Psoas muscle (tissue), 8 donors: ENCODE measurements around the gene UTRN. TPM values are rescaled to one million over a fixed set of nuclear protein-coding genes. Genes with fewer than 3 reads are reported as not detected.

ENCODE experiments used
- ATAC-seq, 4 donors: fragments of 200-7000 bp; cut with Tn5 transposase; one replicate each; pipeline ENCODE4 v1.9.1; 2020; ENCODE audit warnings: moderate library complexity in 3 of 4, mild to moderate bottlenecking in 2 of 4
- DNase-seq, 2 donors: peaks; one replicate each; pipeline ENCODE4 v3.0.0-alpha.2; 2020
- H3K27ac ChIP-seq: fragments of 200-600 bp; one replicate; pipeline ENCODE4 v1.8.0; 2022
- H3K27me3 ChIP-seq, 3 donors: fragments of 200-600 bp in 1 of 3; one replicate each; pipeline versions ENCODE4 v1.6.1 to v1.8.0; 2013 to 2022; ENCODE audit warnings: low read length in 2 of 3, mild to moderate bottlenecking in 2 of 3, moderate library complexity in 1 of 3; ENCODE audit not compliant: insufficient read depth in 3 of 3
- H3K36me3 ChIP-seq, 2 donors: fragments of 200-600 bp in 1 of 2; one replicate each; pipeline versions ENCODE4 v1.6.1 to v1.8.0; 2013 to 2022; ENCODE audit warnings: low read depth in 1 of 2, mild to moderate bottlenecking in 1 of 2, moderate library complexity in 1 of 2; ENCODE audit not compliant: insufficient read depth in 1 of 2
- H3K4me1 ChIP-seq: fragments of 200-600 bp; one replicate; pipeline ENCODE4 v1.8.0; 2022
- H3K4me3 ChIP-seq: fragments of 200-600 bp; one replicate; pipeline ENCODE4 v1.8.0; 2022; ENCODE audit warnings: mild to moderate bottlenecking
- H3K9me3 ChIP-seq: fragments of 200-600 bp; one replicate; pipeline ENCODE4 v1.8.0; 2022
- CTCF ChIP-seq: fragments of 200-600 bp; IDR thresholded peaks from one replicate; pipeline ENCODE4 v1.8.0; 2022; ENCODE audit warnings: antibody characterized with exemption
- WGBS, 3 donors: extraction: QIAGEN DNeasy Blood & Tissue Kit; methylation state at CpG; one replicate each; pipeline versions ENCODE4 v1.1.6 to v1.1.7; 2013; 5-methylcytosine and 5-hydroxymethylcytosine counted together
- intact Hi-C, 2 donors: fragments of 100-400 bp; cut with DNase I; formaldehyde crosslinking; loops; one replicate each; pipeline versions ENCODE4 v1.11.0 to v1.14.2; 2022
- polyA plus RNA-seq, 3 donors: library from polyadenylated mRNA; stranded (reverse); fragments of 200-250 nt; gene quantifications; one replicate each; pipeline ENCODE4 v1.2.3, GENCODE V29; 2013
- total RNA-seq, 4 donors: library from RNA; stranded (reverse); fragmentation: NEBNext Ultra II Directional in 2 of 4; extraction: Animal tissue kit (Norgen Biotek cat#: 25700) in 2 of 4; gene quantifications; one replicate each; pipeline versions ENCODE4 v1.2.1 to v1.2.4, GENCODE V29; 2021 to 2023
- donor health status: healthy with polysubstance abuse.
- donor health status: DM: no; HTN: no; CAD: no; lungs with moderate emphysema.
- donor health status: Bipolar disorder and iron deficiency.
- donor health status: healthy.
- donor health status: DM: yes; HTN: yes; CAD: no.
- donor health status: DM: no; HTN: no; CAD: no.
- donor health status: DM: no; HTN: no; CAD: no.
- donor health status: DM: yes; HTN: yes; CAD: no.

UTRN gene
- total and polyA plus RNA-seq, 7 donors = 6.0 to 64.9 (median 29.1) TPM

GRCh38 chr6:144298916-144299315 lies 13.8 kb downstream of the UTRN start:
- H3K4me1 ChIP-seq = peaks cover 33% of the 10 kb centered on the region
- H3K27me3 ChIP-seq = no peaks in the 10 kb centered on the region
- WGBS, 3 donors = 83 to 92% (median 90%) methylated on average over 1 of the region's 1 CpG
- DNase-seq (no peak), ATAC-seq (no peak)
- TF ChIP-seq CTCF = no peak
- no peak overlapping the region for H3K4me3 ChIP-seq
- no peaks in the 10 kb centered on the region for H3K9me3 ChIP-seq
- peaks cover 0 to 10% of the 10 kb centered on the region in 2 donors for H3K36me3 ChIP-seq
- H3K27ac ChIP-seq = no peak overlapping the region
- intact Hi-C loops = no loop called here

GRCh38 chr6:144302701-144303372 lies 17.7 kb downstream of the UTRN start:
- ATAC-seq = no peak
- Histone ChIP-seq H3K4me3 (no peak overlapping the region), H3K9me3 (no peaks in the 10 kb centered on the region), H3K27me3 (no peaks in the 10 kb centered on the region), H3K27ac (no peak overlapping the region), H3K36me3 (peaks cover 0 to 3% of the 10 kb centered on the region in 2 donors), H3K4me1 (peaks cover 14% of the 10 kb centered on the region)
- WGBS, 3 donors = 92 to 97% (median 94%) methylated on average over 5 of the region's 5 CpGs
- TF ChIP-seq CTCF = no peak
- intact Hi-C loops = no loop called here
- no peak for DNase-seq

- Histone ChIP-seq H3K27ac (no peak overlapping the region), H3K36me3 (peaks cover 0 to 13% of the 10 kb centered on the region in 2 donors), H3K4me3 (no peak overlapping the region), H3K27me3 (no peaks in the 10 kb centered on the region), H3K9me3 (no peaks in the 10 kb centered on the region), H3K4me1 (peaks cover 3% of the 10 kb centered on the region)
- WGBS, 3 donors = 83 to 94% (median 94%) methylated on average over 4 of the region's 4 CpGs
- no peak for TF ChIP-seq CTCF
- ATAC-seq (no peak), DNase-seq (no peak)
- intact Hi-C loops = no loop called here
Measured at GRCh38 chr6:144304223-144304848, 19.2 kb downstream of the UTRN start.

- Histone ChIP-seq H3K36me3 (peaks cover 0 to 16% of the 10 kb centered on the region in 2 donors), H3K9me3 (no peaks in the 10 kb centered on the region), H3K4me3 (no peak overlapping the region), H3K27ac (no peak overlapping the region), H3K27me3 (no peaks in the 10 kb centered on the region), H3K4me1 (peaks cover 3% of the 10 kb centered on the region)
- no peak for DNase-seq
- WGBS, 3 donors = 34 to 57% (median 54%) methylated on average over 1 of the region's 1 CpG
- intact Hi-C loops = no loop called here
- no peak for ATAC-seq
- no peak for TF ChIP-seq CTCF
Measured at GRCh38 chr6:144305567-144305966, 20.4 kb downstream of the UTRN start.
